SU-DHL-6 (cell line): Measurements from ENCODE around the gene GBP5.
"Not testable (repeated sequence)": the region's sequence is repeated elsewhere in the genome, so short reads cannot be mapped to it uniquely, and the experiment has no call there.

ENCODE experiments used
- CTCF ChIP-seq: fragments of 200-600 bp; sonication (generic); IDR thresholded peaks from one replicate; pipeline ENCODE4 v1.5.1; 2017; ENCODE audit warnings: antibody characterized with exemption, mild to moderate bottlenecking, low read length, moderate library complexity; ENCODE audit not compliant: insufficient read depth, poor library complexity, severe bottlenecking
- EZH2phosphoT487 ChIP-seq: fragments of 200-600 bp; sonication (generic), shearing (Covaris generic); conservative IDR thresholded peaks from 2 replicates; pipeline ENCODE4 v1.6.1; 2018; ENCODE audit warnings: mild to moderate bottlenecking, antibody characterized with exemption, low read length, moderate library complexity, mixed read lengths

- not testable (repeated sequence) for TF ChIP-seq CTCF, EZH2phosphoT487
Measured at GRCh38 chr1:89299739-89300463, 27.2 kb upstream of the GBP5 start.
